ENCODE results near the gene ZMYND15. TPM values are rescaled to one million over a fixed set of nuclear protein-coding genes. Genes with fewer than 3 reads are reported as not detected.
"Not testable (repeated sequence)": the region's sequence is repeated elsewhere in the genome, so short reads cannot be mapped to it uniquely, and the experiment has no call there.

Gene ZMYND15
- total and polyA plus RNA-seq, 3 donors from 2014 or later: 23.7 to 78.7 (median 25.2) TPM

GRCh38 chr17:4693416-4693815 lies 46.2 kb upstream of the ZMYND15 start:
- no peak for TF ChIP-seq POLR2A (IDR thresholded peaks at IDR 0.05)
- TF ChIP-seq, protein P1, sequence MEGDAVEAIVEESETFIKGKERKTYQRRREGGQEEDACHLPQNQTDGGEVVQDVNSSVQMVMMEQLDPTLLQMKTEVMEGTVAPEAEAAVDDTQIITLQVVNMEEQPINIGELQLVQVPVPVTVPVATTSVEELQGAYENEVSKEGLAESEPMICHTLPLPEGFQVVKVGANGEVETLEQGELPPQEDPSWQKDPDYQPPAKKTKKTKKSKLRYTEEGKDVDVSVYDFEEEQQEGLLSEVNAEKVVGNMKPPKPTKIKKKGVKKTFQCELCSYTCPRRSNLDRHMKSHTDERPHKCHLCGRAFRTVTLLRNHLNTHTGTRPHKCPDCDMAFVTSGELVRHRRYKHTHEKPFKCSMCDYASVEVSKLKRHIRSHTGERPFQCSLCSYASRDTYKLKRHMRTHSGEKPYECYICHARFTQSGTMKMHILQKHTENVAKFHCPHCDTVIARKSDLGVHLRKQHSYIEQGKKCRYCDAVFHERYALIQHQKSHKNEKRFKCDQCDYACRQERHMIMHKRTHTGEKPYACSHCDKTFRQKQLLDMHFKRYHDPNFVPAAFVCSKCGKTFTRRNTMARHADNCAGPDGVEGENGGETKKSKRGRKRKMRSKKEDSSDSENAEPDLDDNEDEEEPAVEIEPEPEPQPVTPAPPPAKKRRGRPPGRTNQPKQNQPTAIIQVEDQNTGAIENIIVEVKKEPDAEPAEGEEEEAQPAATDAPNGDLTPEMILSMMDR (IDR thresholded peaks at IDR 0.05): no peak
- 76 to 82% methylated on average over 9 of the region's 9 CpGs for WGBS, 2 donors
- Histone ChIP-seq H3K27me3 (no peaks in the 10 kb centered on the region), H3K9me3 (no peaks in the 10 kb centered on the region), H3K27ac (no peak overlapping the region), H3K4me1 (peaks cover 6% of the 10 kb centered on the region), H3K4me3 (no peak overlapping the region), H3K36me3 (ENCODE audit: low read depth, missing control alignments) (no peaks in the 10 kb centered on the region)
- DNase-seq: no peak
- intact Hi-C loops (cut with DNase I; ENCODE audit: low total_unique reads): no loop called here

DNA sequence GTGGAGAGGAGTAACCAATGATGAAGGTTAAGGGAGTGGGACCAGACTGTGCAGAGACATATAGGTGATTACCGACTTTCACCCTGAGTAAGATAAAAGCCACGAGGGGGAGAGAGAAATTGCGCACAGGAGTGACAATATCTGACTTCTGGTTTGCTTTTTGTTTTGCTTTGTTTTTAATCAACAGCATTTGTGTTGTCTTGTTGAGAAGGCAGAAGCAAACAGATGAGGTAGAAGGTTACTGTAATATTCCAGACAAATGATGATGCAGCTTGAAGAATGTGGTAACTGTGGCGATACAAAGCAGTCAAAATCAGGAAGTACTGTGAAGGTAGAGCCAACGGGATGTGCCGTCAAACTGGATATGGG lies 43.2 kb upstream of the ZMYND15 start:
- H3K27ac ChIP-seq: no peak overlapping the region
- H3K36me3 ChIP-seq (ENCODE audit: low read depth, missing control alignments): no peaks in the 10 kb centered on the region
- no peaks in the 10 kb centered on the region for H3K27me3 ChIP-seq
- H3K4me1 ChIP-seq: peaks cover 2% of the 10 kb centered on the region
- H3K4me3 ChIP-seq: no peak overlapping the region
- TF ChIP-seq POLR2A (IDR thresholded peaks at IDR 0.05): no peak
- TF ChIP-seq, protein P1 (IDR thresholded peaks at IDR 0.05): no peak
- no peaks in the 10 kb centered on the region for H3K9me3 ChIP-seq
- DNase-seq: no peak
- intact Hi-C loops (cut with DNase I; ENCODE audit: low total_unique reads): no loop called here
- WGBS, 2 donors: 71 to 75% methylated on average over 6 of the region's 6 CpGs

DNA sequence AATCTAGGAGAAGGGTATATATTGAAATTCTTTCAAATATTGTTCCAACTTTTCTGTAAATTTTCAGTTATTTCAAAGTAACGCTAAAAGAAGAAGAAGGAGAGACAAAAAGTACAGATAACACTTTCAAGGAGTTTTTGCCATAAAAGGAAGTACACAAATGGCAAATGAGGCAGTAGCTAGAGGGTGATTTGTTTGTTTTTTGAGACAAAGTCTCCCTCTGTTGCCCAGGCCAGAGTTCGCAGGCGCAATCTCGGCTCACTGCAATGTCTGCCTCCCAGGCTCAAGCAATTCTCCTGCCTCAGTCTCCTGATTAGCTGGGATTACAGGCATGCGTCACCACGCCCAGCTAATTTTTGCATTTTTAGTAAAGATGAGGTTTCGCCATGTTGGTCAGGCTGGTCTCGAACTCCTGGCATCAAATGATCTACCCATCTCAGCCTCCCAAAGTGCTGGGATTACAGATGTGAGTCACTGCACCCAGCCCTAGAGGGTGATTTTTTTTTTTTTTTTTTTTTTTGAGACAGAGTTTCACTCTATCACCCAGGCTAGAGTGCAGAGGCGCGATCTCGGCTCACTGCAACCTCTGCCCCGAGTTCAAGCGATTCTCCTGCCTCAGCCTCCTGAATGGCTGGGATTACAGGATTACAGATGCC lies 40.1 kb upstream of the ZMYND15 start:
- peak; percentile 41 for DNase-seq

DNA sequence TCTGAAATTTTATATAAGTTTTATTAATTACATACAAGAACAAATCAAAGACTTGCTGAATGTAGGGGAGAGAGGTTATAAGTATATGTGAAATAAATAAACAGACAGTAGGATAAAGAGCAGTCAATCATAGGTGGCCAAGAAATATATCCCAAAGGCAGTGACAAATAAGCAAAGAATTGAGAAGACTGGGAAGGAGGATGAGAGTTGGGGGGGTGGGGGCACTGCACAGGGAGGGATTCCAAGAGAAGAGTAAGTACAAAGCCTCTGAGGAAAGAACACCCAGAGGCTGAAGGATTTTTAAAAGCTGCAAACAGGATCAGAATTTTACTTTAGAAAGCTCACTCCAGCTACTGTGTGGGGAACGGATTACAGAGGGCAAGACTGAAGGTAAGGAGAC lies 38.5 kb upstream of the ZMYND15 start:
- no peaks in the 10 kb centered on the region for H3K9me3 ChIP-seq
- H3K27ac ChIP-seq: no peak overlapping the region
- no peaks in the 10 kb centered on the region for H3K27me3 ChIP-seq
- H3K4me3 ChIP-seq: no peak overlapping the region
- DNase-seq: no peak
- H3K4me1 ChIP-seq: peaks cover 9% of the 10 kb centered on the region
- TF ChIP-seq, protein P1 (IDR thresholded peaks at IDR 0.05): no peak
- TF ChIP-seq POLR2A (IDR thresholded peaks at IDR 0.05): no peak
- 58 to 100% methylated on average over 1 of the region's 1 CpG for WGBS, 2 donors
- H3K36me3 ChIP-seq (ENCODE audit: low read depth, missing control alignments): no peaks in the 10 kb centered on the region
- intact Hi-C loops (cut with DNase I; ENCODE audit: low total_unique reads): loop anchor here (10.0 kb wide), 1 partner anchor 194 kb away; the partner anchor contains the start of gene C17orf107

More for the DNA sequence above, 40.1 kb upstream of the ZMYND15 start:
- WGBS, 2 donors: 83 to 85% methylated on average over 13 of the region's 13 CpGs
- not testable (repeated sequence) for H3K4me3 ChIP-seq; H3K27ac ChIP-seq; H3K9me3 ChIP-seq; H3K4me1 ChIP-seq; H3K27me3 ChIP-seq; H3K36me3 ChIP-seq (ENCODE audit: low read depth, missing control alignments)
- intact Hi-C loops (cut with DNase I; ENCODE audit: low total_unique reads): loop anchor here (10.0 kb wide), 1 partner anchor 195 kb away; the partner anchor contains the start of gene C17orf107

- Histone ChIP-seq H3K36me3 (ENCODE audit: low read depth, missing control alignments) (no peaks in the 10 kb centered on the region), H3K9me3 (no peaks in the 10 kb centered on the region), H3K27me3 (no peaks in the 10 kb centered on the region), H3K4me3 (peak overlapping the region; percentile 60 to 94), H3K4me1 (peaks cover 9% of the 10 kb centered on the region), H3K27ac (peak overlapping the region; percentile 78 to 79)
- intact Hi-C loops (cut with DNase I; ENCODE audit: low total_unique reads): loop anchor here (10.0 kb wide), 1 partner anchor 191 kb away; the partner anchor contains the start of gene C17orf107
- TF ChIP-seq, protein P1 (IDR thresholded peaks at IDR 0.05): no peak
- no peak for TF ChIP-seq POLR2A (IDR thresholded peaks at IDR 0.05)
- DNase-seq: no peak
- WGBS, 2 donors: 2 to 5% methylated on average over 15 of the region's 15 CpGs
Observed at GRCh38 chr17:4703330-4703691, 36.3 kb upstream of the ZMYND15 start.

GRCh38 chr17:4704574-4704907 lies 35.1 kb upstream of the ZMYND15 start:
- not testable (repeated sequence) for H3K36me3 ChIP-seq (ENCODE audit: low read depth, missing control alignments); H3K27me3 ChIP-seq; DNase-seq; H3K9me3 ChIP-seq; H3K4me1 ChIP-seq
- H3K4me3 ChIP-seq: peak overlapping the region; percentile 60 to 94
- H3K27ac ChIP-seq: peak overlapping the region in 1 of 2 donors; percentile 78
- 32 to 46% methylated on average over 14 of the region's 14 CpGs for WGBS, 2 donors
- intact Hi-C loops (cut with DNase I; ENCODE audit: low total_unique reads): loop anchor here (10.0 kb wide), 1 partner anchor 190 kb away; the partner anchor contains the start of gene C17orf107
